ENCODE data around the gene ST6GALNAC2.
"Not testable (repeated sequence)": the region's sequence is repeated elsewhere in the genome, so short reads cannot be mapped to it uniquely, and the experiment has no call there.

Gene ST6GALNAC2

DNA sequence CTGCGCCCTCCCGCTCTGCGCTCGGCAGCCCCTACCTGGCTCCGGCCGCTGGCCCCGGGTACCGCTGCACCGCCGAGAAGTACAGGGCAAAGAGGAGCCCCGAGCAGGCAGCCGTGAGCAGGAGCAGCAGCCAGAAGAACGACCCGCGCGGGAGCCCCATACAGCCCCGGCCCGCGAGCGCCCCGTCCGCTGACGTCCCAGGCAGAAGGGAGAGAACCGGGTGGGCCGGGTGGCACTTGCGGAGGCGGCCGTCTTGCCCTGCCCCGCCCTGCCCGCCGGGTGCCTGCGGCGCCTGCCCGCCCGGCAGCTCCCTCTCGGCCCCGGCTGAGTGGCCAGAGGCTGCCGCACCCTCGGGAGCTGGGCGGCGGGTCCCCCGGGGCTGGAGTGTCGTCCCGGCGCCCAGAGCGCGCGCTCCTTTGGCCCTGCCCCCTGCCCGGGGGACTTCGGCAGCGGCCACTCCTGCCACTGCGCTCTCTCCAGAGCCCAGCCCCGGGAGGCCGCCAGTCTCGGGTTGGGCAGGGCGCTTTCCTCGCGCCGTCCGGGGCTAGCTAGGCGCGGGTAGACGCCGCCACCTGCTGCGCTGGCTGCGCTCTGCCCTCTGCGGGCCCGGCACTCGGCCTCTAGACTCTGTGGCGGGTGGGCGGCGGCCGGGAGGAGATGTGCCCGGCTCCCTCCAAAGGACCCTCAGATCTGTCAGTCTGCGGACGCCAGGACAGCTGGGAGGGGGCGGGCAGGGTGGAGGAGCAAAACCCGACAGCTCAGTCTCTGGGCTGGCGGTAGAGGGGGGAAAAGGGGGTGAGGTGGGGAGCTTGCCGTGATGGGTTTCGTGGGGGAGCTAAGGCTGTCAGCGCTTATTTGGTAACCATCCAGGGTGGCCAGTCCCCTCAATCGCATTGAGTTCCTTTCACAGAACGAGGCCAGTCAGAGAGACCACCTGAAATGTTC lies at the start of gene ST6GALNAC2:
ST6GALNAC2 (minus strand) TSS at position 212 of the 945 bp plus-strand sequence; CDS start at position 160, 52 bp downstream.
- peak; percentile 48 for DNase-seq (ENCODE audit: low spot score)

DNA sequence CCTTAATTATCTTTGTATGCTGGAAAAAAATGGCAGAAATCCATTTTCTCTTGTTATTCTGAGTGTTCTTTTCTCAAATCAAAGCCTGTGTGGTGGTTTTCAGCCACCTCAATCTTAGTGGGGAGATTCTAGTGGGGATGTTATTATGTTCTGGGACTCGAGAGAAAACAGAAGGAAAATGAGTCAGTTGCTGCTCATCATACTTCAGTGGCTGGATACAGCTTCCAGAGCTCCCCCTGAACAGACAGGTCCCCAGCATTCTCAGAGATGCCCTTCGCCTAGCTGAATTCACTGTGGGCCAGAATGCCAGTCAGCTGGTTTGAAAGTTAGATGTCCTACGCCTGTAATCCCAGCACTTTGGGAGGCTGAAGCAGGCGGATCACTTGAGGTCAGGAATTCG lies 49.4 kb upstream of the ST6GALNAC2 start:
- peak; percentile 72 for DNase-seq (ENCODE audit: low spot score)

DNA sequence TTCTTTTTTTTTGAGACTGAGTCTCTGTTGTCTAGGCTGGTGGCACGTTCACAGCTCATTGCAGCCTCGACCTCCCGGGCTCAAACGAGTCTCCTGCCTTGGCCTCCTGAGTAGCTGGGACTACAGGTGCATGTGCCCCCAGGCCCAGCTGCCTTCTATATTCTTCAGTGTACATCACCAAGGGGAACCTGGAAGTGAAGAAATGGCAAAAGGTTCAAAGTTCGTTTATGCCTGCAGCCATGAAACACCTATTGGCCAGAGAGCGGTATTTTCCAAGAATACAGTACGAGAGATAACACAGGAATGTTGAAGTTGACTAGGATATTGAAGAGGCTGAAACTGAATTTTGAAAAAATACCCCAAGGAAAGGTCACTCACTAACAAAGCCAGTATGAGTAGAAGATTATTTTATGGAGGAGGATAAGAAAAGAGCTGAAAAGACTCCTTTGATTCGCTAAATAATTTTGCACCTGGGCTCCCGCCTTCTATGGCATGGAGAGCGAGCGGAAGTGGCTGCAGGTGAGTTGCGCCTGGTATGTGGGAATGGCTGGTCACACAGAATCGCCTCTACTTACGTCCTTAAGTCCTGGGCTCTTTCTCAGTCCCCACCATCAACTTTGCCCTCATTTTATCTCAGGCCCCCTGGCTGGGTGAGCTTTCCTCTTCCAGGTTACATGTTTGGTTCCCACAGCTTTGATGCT lies 48.1 kb upstream of the ST6GALNAC2 start:
- DNase-seq (ENCODE audit: low spot score), result no peak

DNA sequence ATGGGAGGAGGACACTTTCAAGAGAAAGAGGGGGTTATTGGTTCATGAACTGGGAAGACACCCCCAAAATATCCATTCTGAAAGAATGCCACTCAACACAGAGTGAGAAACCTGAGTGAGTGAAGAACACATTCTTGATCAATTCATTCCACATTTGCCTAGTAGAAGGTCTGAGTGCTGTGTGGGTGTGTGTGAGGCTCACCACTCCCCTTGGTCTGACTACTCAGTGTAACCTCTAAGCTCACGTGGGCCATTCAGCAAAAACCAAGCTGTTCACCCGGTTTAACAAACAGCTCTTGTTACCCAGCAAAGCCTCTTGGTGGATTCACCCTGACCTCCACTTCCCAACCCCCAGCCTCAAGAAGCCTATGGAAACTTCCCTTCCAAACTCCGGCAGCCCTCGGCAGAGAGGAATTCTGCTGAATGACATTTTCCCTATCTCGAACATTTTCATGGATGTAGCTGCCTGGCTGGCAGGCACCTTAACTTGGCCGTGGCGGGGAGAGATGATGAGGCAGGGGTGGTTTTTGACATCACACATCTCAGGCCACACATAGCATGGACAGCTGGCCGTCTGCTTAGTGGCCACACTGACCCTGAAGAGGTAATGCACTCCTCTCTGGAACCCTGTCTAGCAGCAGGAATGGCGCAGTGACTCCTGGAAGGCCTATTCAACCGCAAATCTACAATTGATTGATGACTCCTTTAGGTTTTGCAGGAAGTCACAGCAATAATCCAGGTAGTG lies 46.3 kb upstream of the ST6GALNAC2 start:
- no peak for DNase-seq (ENCODE audit: low spot score)

DNA sequence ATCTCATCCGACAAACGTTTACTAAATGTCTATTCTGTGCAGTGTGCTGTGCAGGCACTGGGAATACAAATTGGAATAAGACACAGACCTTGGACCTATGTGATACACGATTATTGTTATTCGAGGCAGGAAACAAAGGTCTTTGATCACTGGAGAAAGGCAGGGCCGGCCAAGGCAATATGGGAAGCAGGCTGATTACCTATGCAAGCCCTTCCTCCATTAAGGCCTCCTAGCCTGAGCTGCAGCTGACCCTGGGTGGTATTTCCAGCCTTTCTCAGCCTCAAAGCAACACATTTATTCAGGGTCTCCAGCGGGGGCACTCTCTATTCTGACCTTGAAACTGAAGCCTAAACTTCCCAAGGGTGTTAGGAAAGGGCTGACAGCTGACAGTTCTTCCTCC lies 44.5 kb upstream of the ST6GALNAC2 start:
- DNase-seq (ENCODE audit: low spot score), result no peak

DNA sequence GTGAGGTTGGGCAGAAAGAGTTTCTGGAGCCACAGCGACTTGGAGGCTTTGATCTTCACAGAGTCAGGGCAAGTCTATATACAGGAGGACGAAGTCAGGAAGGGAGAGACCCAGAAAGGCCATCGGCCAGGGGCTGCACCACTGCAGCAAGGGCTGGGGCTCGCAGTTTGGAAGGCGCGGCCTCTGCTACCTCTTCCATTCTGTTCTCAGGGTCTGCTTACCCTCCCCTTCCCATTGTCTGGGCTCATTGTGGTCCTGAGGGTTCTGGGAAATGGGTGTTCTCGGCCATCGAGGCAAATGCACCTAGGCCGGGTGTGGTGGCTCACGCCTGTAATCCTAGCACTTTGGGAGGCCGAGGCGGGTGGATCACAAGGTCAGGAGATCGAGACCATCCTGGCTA lies 41.9 kb upstream of the ST6GALNAC2 start:
- DNase-seq (ENCODE audit: low spot score), result no peak

DNA sequence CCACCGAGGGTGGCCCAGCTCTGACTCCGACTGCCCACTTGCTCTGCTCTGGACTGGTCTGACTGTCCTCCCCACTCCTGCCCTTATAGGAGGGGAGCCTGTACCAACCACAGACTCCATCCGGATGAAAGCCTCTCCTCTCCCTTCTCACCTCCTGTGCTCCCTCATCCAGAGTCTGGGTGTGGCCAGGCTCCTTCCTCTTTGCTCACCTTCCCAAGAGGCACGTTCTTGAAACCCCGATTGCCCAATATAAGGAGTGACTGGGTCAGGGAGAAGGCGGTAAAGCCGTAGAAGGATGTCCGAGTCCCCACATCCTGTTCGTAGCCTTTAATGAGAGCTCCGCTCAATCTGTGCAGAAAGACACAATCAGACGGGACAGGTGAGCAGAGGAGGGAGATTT lies 40.8 kb upstream of the ST6GALNAC2 start:
- no peak for DNase-seq (ENCODE audit: low spot score)

DNA sequence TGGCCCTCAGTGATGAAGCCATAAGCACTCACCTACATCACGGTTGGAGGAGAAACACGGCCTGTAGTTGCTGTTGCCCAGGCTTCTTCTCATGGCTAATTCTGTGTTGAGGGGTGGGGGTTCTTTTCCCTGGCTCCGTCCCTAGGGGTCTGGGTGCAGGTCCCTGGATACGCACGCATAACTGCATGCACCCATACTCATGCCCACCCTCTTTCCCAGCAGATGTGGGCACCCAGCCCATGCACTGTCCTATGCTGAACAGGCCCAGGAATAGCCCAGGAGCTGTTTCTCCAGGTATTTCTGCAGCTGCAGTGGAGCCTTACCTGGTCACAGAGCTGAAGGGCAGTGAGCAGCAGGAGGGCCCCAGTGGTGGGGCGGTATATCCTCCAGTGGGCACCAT lies 39.8 kb upstream of the ST6GALNAC2 start:
- DNase-seq (ENCODE audit: low spot score), result no peak

DNA sequence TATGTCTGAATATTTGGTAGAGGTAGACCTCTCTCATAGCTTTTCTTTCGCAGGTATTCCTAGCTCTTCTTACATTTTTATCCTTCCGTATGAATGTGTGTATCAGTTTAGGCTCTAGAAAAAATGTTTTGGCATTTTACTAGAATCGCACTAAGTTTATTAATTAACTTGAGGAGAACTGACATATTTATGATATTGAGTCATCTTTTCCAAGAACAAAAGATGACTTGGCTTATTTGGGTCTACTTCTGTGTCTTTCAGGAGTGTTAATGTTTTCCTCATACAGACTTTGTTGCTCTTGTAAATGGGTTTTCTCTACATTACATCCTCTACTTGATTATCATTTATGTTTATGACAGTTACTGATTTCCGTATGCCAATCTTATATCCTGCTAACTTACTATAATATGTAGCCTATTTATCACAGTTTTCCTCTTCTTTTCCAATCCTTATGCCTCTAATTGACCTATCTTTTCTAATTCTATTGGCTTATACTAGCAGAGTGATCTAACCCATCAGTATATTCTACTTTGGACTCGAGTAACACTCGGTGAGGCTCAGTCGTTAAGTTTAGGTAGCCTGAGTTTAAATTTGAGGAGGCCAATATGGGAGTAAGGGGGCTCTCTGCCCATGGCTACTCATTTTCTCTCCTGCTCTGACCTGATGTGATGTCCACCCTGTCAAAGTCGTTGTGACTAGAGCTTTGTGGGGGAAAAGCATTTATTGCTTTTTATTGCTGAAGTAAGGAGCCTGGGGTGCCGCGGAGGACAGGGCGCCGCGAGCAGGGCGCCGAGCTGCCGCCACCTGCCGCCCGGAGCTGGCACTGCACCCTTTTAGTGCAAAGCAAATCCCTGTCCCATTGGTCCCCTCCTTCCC lies 37.8 kb upstream of the ST6GALNAC2 start:
- DNase-seq (ENCODE audit: low spot score), result peak; percentile 80

DNA sequence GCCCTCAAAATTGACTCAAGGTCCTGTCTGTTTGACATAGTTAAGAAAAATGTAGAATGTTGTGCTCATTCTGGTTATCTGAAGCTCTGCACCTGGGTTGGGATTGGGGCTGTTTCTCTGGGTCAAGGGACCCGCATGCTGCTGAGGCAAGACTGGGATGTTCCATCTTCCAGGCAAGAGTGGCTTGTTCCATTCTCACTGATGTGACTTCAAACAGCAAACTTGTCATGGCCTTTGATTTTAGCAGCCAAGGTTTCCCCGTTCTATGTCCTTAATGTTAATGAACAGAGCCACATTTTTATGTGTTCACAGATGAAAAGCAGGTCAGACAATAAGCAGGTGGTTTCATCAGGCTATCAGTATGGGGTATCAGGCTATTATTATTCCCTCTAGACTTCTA lies 32.2 kb upstream of the ST6GALNAC2 start:
- DNase-seq (ENCODE audit: low spot score), result no peak

DNA sequence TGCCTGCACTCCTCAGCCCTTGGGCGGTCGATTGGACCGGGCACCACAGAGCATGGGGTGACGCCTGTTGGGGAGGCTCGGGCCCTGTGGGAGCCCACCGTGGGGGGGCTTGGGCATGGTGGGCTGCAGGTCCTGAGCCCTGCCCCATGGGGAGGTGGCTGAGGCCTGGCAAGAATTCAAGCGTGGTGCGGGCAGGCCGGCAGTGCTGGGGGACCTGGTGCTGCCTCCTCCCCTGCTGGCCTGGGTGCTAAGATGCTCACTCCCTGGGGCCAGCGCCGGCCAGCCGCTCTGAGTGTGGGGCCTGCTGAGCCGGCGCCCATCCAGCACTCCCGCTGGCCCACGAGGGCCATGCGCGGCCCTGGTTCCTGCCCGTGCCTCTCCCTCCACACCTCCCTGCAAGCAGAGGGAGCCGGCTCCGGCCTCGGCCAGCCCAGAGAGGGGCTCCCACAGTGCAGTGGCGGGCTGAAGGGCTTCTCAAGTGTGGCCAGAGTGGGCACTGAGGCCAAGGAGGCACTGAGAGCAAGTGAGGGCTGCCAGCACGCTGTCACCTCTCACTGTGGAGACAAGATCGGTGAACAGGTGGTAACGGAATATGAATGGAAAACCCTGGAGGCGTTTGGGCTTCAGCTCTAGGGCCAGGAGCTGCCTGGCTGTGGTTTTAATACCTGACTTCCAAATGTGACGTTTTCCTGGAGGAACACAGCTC lies 29.4 kb upstream of the ST6GALNAC2 start:
- no peak for DNase-seq (ENCODE audit: low spot score)

DNA sequence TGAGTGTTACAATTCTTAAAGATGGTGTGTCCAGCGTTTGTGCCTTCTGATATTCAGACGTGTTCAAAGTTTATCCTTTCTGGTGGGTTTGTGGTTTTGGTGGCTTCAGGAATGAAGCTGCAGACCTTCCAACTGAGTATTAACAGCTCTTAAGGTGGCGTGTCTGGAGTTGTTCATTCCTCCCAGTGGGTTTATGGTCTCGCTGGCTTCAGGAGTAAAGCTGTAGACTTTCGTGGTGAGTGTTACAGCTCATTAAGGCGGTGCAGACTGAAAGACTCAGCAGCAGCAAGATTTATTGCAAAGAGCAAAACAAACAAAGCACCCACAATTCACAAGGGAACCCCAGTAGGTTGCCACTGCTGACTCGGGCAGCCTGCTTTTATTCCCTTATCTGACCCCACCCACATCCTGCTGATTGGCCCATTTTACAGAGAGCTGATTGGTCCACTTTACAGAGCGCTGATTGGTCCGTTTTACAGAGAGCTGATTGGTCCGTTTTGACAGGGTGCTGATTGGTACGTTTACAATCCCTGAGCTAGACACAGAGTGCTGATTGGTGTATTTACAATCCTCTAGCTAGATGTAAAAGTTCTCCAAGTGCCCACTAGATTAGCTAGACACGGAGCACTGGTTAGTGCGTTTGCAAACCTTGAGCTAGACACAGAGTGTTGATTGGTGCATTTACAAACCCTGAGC lies 28.6 kb upstream of the ST6GALNAC2 start:
- not testable (repeated sequence) for DNase-seq (ENCODE audit: low spot score)

DNA sequence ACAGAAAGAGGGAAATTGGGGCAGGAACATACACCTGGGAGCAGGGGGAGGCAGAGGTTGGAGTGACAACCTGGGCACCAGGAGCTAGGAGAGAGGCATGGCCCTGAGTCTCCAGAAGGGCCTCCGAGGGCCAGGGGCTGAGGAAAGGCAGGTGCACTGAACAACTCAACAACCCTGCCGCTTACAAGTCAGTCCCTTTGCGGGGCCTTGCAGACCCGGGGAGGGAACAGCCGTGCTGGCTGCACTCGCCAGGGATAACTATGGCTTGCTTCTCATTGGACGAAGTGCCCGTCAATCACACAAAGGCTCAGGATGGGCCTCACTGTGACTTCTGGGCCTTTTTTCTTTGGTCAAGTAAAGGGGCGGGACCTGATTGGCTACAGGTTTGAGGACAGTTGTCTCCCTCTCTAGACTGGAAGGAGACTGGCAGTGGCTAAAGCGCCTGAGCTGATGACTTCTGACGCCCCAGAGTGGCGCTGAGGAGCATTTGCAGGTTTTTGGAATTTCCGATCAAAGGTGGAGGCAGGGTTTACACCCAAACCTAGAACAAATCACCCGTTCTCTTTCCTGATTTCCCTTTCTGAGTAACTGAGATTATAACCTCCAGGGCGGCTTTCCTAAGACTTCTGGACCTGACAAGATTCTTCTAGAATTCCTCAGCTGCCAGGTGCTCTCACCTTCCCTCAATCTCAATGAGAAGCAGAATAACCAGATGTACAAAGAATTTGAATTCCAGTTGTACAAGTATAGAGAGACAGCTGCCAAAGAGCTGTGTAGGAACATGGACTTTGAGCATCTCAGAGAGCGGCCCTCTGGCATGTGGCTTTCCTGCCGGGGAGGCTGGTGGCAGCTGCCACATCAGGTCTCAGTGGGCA lies 27.6 kb upstream of the ST6GALNAC2 start:
- DNase-seq (ENCODE audit: low spot score), result no peak

DNA sequence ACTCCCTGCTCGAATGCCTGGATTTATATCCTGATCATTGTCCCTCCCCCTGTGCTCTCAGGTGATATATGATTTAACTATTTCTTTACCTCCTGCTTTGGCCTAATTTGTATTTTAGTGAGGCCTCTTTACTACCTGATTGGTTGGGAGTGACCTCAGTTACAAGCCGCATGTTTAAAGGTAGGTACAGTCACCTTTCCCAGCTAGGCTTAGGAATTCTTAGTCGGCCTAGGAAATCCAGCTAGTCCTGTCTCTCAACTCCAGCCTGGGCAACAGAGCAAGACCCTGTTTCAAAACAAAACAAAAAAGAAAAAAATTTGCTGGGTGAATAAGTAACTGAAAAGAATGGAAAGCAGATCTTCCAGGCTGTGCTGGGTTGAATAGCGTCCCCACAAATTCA lies 26.8 kb upstream of the ST6GALNAC2 start:
- no peak for DNase-seq (ENCODE audit: low spot score)

DNA sequence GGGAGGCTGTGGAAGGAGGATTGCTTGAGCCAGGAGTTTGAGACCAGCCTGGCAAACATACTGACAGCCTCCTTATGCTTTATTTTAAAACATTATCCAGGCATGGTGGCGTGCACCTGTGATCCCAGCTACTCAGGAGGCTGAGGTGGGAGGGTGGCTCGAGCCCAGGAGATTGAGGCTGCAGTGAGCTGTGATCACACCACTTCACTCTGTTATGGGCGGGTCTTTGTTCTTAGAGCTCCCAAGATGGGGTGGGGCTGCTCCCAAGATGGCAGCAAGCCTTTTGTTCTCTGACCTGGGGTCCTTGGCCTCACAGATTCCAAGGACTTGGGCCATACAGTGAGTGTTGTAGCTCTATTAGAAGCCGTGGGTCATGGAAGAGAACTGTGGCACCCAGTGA lies 26.1 kb upstream of the ST6GALNAC2 start:
- DNase-seq (ENCODE audit: low spot score), result no peak

DNA sequence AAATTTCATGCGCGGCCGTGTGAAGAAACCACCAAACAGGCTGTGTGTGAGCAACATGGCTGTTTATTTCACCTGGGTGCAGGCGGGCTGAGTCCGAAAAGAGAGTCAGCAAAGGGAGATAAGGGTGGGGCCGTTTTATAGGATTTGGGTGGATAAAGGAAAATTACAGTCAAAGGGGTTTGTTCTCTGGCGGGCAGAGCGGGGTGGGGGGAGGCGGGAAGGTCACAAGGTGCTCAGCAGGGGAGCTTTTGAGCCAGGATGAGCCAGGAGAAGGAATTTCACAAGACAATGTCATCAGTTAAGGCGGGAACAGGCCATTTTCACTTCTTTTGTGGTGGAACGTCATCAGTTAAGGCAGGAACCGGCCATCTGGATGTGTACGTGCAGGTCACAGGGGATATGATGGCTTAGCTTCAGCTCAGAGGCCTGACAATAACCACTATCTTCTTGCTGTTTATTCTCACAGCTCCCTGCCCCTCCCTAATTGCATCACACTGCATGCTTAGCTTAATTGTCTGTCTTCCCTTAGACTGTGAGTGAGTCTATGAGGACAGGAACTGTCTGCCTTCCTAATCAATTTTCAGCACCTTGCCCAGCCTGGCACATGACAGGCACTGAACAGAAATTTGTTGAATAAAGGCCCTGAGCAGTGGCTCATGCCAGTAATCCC lies 25.6 kb upstream of the ST6GALNAC2 start:
- DNase-seq (ENCODE audit: low spot score), result not testable (repeated sequence)

DNA sequence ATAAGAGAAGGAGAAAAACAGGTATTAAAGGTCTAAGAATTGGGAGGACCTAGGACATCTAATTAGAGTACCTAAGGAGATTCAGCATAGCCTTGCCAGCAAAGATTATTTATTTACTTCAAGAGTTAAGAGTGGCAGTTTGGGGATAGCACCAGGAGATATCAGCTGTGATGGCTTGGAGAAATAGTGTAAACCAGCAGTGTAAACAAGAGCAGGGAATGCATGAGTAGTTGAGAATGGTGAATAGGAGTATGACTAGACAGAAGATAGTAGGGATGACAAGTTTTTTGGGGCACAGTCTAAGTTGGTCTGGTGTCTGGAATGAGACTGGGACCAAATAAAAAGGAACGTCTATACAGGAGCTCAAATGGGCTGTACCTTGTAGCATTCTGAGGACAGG lies 21.0 kb upstream of the ST6GALNAC2 start:
- DNase-seq (ENCODE audit: low spot score), result not testable (repeated sequence)

DNA sequence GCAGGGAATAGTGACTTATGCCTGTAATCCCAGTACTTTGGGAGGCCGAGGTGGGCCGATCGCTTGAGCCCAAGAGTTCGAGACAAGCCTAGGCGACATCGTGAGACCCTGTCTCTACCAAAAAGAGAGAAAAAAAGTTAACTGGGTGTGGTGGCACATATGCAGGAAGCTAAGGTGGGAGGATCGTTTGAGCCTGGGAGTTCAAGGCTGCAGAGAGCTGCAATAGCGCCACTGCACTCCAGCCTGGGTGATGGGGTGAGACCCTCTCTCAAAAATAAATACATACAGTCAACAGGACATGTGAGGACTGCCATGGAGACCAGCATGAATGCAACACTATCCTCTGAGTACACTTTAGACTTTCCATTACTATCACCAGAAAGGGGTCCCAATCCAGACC lies 15.4 kb upstream of the ST6GALNAC2 start:
- no peak for DNase-seq (ENCODE audit: low spot score)
